Ovary (tissue), 9 donors: ENCODE data around the gene GPR55. TPM values are rescaled to one million over a fixed set of nuclear protein-coding genes. Genes with fewer than 3 reads are reported as not detected.

Source experiments
- DNase-seq, 5 donors: peaks; one replicate each; pipeline ENCODE4 v3.0.0-alpha.2; 2019 to 2020
- H3K27ac ChIP-seq, 2 donors: fragments of 200-600 bp; one replicate each; pipeline versions ENCODE4 v1.5.1 to v1.8.0; 2019 to 2022
- H3K27me3 ChIP-seq: fragments of 200-600 bp; one replicate; pipeline ENCODE4 v1.8.0; 2022
- H3K36me3 ChIP-seq: fragments of 200-600 bp; sonication (generic); one replicate; pipeline ENCODE4 v1.5.1; 2019
- H3K4me1 ChIP-seq: one replicate; pipeline ENCODE4 v1.8.1; 2013; ENCODE audit warnings: mild to moderate bottlenecking, moderate library complexity; ENCODE audit not compliant: insufficient read depth
- H3K4me3 ChIP-seq: fragments of 200-600 bp; sonication (generic); one replicate; pipeline ENCODE4 v1.5.1; 2017
- H3K9me3 ChIP-seq, 2 donors: fragments of 200-600 bp in 1 of 2; sonication (generic) in 1 of 2; one replicate each; pipeline versions ENCODE4 v1.5.1 to v1.8.1; 2013 to 2019; ENCODE audit warnings: mild to moderate bottlenecking in 1 of 2, moderate library complexity in 1 of 2
- CTCF ChIP-seq, 3 donors: fragments of 450-650 bp in 2 of 3; fragments of 200-600 bp in 1 of 3; IDR thresholded peaks; one replicate each; pipeline versions ENCODE4 v1.5.1 to v1.8.0; 2016 to 2022; ENCODE audit warnings: antibody characterized with exemption in 3 of 3, mild to moderate bottlenecking in 1 of 3
- EP300 ChIP-seq: sonication (generic); formaldehyde crosslinking; IDR thresholded peaks from one replicate; pipeline ENCODE4 v1.6.1; 2017; ENCODE audit warnings: antibody characterized with exemption
- POLR2A ChIP-seq: fragments of 450-650 bp; IDR thresholded peaks from one replicate; pipeline ENCODE4 v1.6.1; 2017; ENCODE audit warnings: antibody characterized with exemption, mild to moderate bottlenecking, moderate library complexity
- WGBS, 3 donors: extraction: QIAGEN DNeasy Blood & Tissue Kit in 1 of 3; methylation state at CpG; one replicate each; pipeline versions ENCODE4 v1.1.5 to v1.1.7; 2013 to 2017; 5-methylcytosine and 5-hydroxymethylcytosine counted together
- intact Hi-C, 4 donors: fragments of 100-400 bp; cut with DNase I; formaldehyde crosslinking; loops; one replicate each; pipeline versions ENCODE4 v1.11.0 to v1.15.1; 2022 to 2023
- polyA plus RNA-seq, 2 donors: library from polyadenylated mRNA; stranded (reverse); fragments of 200-250 nt in 1 of 2; fragments of 350-450 nt in 1 of 2; fragmentation: Illumina TruSeq in 1 of 2; extraction: RNeasy Lipid Tissue Mini Kit (QIAGEN cat#74804) in 1 of 2; gene quantifications; one replicate each; pipeline ENCODE4 v1.2.3, GENCODE V29; 2013 to 2014
- total RNA-seq, 7 donors: library from RNA; depleted of rRNA in 2 of 7; stranded (reverse); fragments of >200 nt in 2 of 7; fragmentation: NEBNext Ultra II Directional in 3 of 7; extraction: Animal tissue kit (Norgen Biotek cat#: 25700) in 3 of 7; gene quantifications; one replicate each; pipeline versions ENCODE4 v1.1.0 to v1.2.4, GENCODE V29; 2016 to 2023
- donor health status: DM: no; HTN: no; CAD: no; lungs with moderate emphysema.
- donor health status: DM: no; HTN: no; CAD: no.
- donor health status: Bipolar disorder and iron deficiency.
- donor health status: DM: yes; HTN: yes; CAD: no.
- donor health status: DM: no; HTN: no; CAD: no.
- donor health status: DM: yes; HTN: yes; CAD: no.

GPR55 gene
- total and polyA plus RNA-seq, 9 donors, result 0.05 to 0.20 (median 0.14) TPM; not detected in 5

GRCh38 chr2:230912724-230913123 lies 12.3 kb downstream of the GPR55 start:
- WGBS, 3 donors, result 90 to 94% (median 93%) methylated on average over 5 of the region's 5 CpGs

GRCh38 chr2:230912046-230912445 lies 13.0 kb downstream of the GPR55 start:
- Histone ChIP-seq H3K36me3 (no peaks in the 10 kb centered on the region), H3K4me1 (no peaks in the 10 kb centered on the region), H3K27me3 (no peaks in the 10 kb centered on the region), H3K9me3 (no peaks in the 10 kb centered on the region), H3K4me3 (no peak overlapping the region), H3K27ac (no peak overlapping the region)
- peak in 1 of 5 donors; percentile 2 for DNase-seq
- WGBS, 3 donors, result 89 to 96% (median 95%) methylated on average over 5 of the region's 5 CpGs
- TF ChIP-seq EP300, result no peak
- TF ChIP-seq POLR2A, result no peak
- TF ChIP-seq CTCF (IDR thresholded peaks at IDR 0.05), result no peak
- intact Hi-C loops, result no loop called here

More at GRCh38 chr2:230912724-230913123, 12.3 kb downstream of the GPR55 start:
- Histone ChIP-seq H3K27ac (no peak overlapping the region), H3K4me3 (no peak overlapping the region), H3K9me3 (no peaks in the 10 kb centered on the region), H3K4me1 (no peaks in the 10 kb centered on the region), H3K27me3 (no peaks in the 10 kb centered on the region), H3K36me3 (no peaks in the 10 kb centered on the region)
- intact Hi-C loops, result no loop called here
- TF ChIP-seq CTCF (IDR thresholded peaks at IDR 0.05) (no peak), POLR2A (no peak), EP300 (no peak)
- DNase-seq, result no peak

GRCh38 chr2:230910546-230911177 lies 14.4 kb downstream of the GPR55 start:
- Histone ChIP-seq H3K27me3 (no peaks in the 10 kb centered on the region), H3K4me1 (no peaks in the 10 kb centered on the region), H3K9me3 (no peaks in the 10 kb centered on the region), H3K4me3 (no peak overlapping the region), H3K36me3 (no peaks in the 10 kb centered on the region), H3K27ac (no peak overlapping the region)
- 88 to 93% (median 90%) methylated on average over 13 of the region's 13 CpGs for WGBS, 3 donors
- DNase-seq, result no peak
- intact Hi-C loops, result no loop called here
- TF ChIP-seq EP300 (no peak), POLR2A (no peak), CTCF (IDR thresholded peaks at IDR 0.05) (no peak)

GRCh38 chr2:230909841-230910545 lies 15.0 kb downstream of the GPR55 start:
- H3K27me3 ChIP-seq, result no peaks in the 10 kb centered on the region
- intact Hi-C loops, result loop anchor here in 1 of 4 donors (10.0 kb wide), 1 partner anchor 75 kb away; no protein-coding TSS in a partner anchor
- no peak for DNase-seq
- H3K36me3 ChIP-seq, result no peaks in the 10 kb centered on the region
- H3K27ac ChIP-seq, result no peak overlapping the region
- TF ChIP-seq EP300 (no peak), CTCF (IDR thresholded peaks at IDR 0.05) (no peak), POLR2A (no peak)
- WGBS, 3 donors, result 94 to 95% (median 94%) methylated on average over 18 of the region's 18 CpGs
- no peaks in the 10 kb centered on the region for H3K9me3 ChIP-seq
- no peak overlapping the region for H3K4me3 ChIP-seq
- H3K4me1 ChIP-seq, result no peaks in the 10 kb centered on the region
